Epithelial cell of proximal tubule (primary cell): Measurements from ENCODE around the gene PAX1. TPM values are rescaled to one million over a fixed set of nuclear protein-coding genes. Genes with fewer than 3 reads are reported as not detected.

Source experiments
- DNase-seq: peaks from one replicate; pipeline ENCODE4 v3.0.0-alpha.2; 2011; ENCODE audit warnings: low read depth
- H3K4me3 ChIP-seq: 2 replicates; pipeline ENCODE4 v1.5.1; 2011; ENCODE audit warnings: low read depth, mild to moderate bottlenecking, low read length
- CTCF ChIP-seq: conservative IDR thresholded peaks from 2 replicates; pipeline ENCODE4 v1.5.1; 2012; ENCODE audit warnings: low read depth, mild to moderate bottlenecking, low read length
- total RNA-seq: library from RNA; depleted of rRNA; stranded (reverse); fragments of >200 nt; gene quantifications from 2 replicates; pipeline ENCODE4 v1.2.3, GENCODE V29; 2015

The PAX1 gene
- total RNA-seq, 1 donor from 2014 or later: not detected

GRCh38 chr20:21685981-21686380 is 19.5 kb upstream of the PAX1 start:
- H3K4me3 ChIP-seq: no peak overlapping the region
- no peak for DNase-seq
- no peak for TF ChIP-seq CTCF

- TF ChIP-seq CTCF: peak; percentile 42
- H3K4me3 ChIP-seq: no peak overlapping the region
- no peak for DNase-seq
These were observed 12.1 kb upstream of the PAX1 start for GRCh38 chr20:21693322-21693721.

GRCh38 chr20:21698494-21699215 is 6.8 kb upstream of the PAX1 start:
- TF ChIP-seq CTCF: no peak
- no peak overlapping the region for H3K4me3 ChIP-seq
- DNase-seq: no peak

GRCh38 chr20:21699216-21699508 is 6.3 kb upstream of the PAX1 start:
- TF ChIP-seq CTCF: no peak
- H3K4me3 ChIP-seq: no peak overlapping the region
- DNase-seq: no peak

- H3K4me3 ChIP-seq: no peak overlapping the region
- DNase-seq: no peak
- no peak for TF ChIP-seq CTCF
These were observed 4.1 kb upstream of the PAX1 start for GRCh38 chr20:21701171-21701876.

GRCh38 chr20:21702016-21702415 is 3.4 kb upstream of the PAX1 start:
- no peak for DNase-seq
- no peak for TF ChIP-seq CTCF
- no peak overlapping the region for H3K4me3 ChIP-seq
